Esophagus (tissue), 2 donors: ENCODE measurements around the gene NR4A1. TPM values are rescaled to one million over a fixed set of nuclear protein-coding genes. Genes with fewer than 3 reads are reported as not detected.

Experiments
- H3K27ac ChIP-seq, 2 donors: one replicate each; pipeline ENCODE4 v1.5.1; 2013; ENCODE audit warnings: low read depth in 2 of 2, mild to moderate bottlenecking in 2 of 2, inconsistent platforms in 1 of 2, low read length in 1 of 2, moderate library complexity in 1 of 2
- H3K27me3 ChIP-seq, 2 donors: one replicate each; pipeline ENCODE4 v1.6.1; 2013; ENCODE audit warnings: low read length in 2 of 2, control low read depth in 1 of 2, mild to moderate bottlenecking in 1 of 2; ENCODE audit not compliant: insufficient read depth in 2 of 2, control insufficient read depth in 1 of 2
- H3K36me3 ChIP-seq, 2 donors: one replicate each; pipeline ENCODE4 v1.6.1; 2013; ENCODE audit warnings: low read length in 1 of 2; ENCODE audit not compliant: control insufficient read depth in 2 of 2, insufficient read depth in 2 of 2
- H3K4me1 ChIP-seq, 2 donors: one replicate each; pipeline ENCODE4 v1.6.1; 2013; ENCODE audit warnings: low read length in 1 of 2; ENCODE audit not compliant: control insufficient read depth in 2 of 2, insufficient read depth in 2 of 2
- H3K4me3 ChIP-seq, 2 donors: one replicate each; pipeline ENCODE4 v1.5.1; 2013; ENCODE audit warnings: low read length in 2 of 2, mild to moderate bottlenecking in 2 of 2, low read depth in 1 of 2, moderate library complexity in 1 of 2
- H3K9me3 ChIP-seq, 2 donors: one replicate each; pipeline ENCODE4 v1.6.1; 2013; ENCODE audit warnings: mild to moderate bottlenecking in 2 of 2, low read depth in 1 of 2, low read length in 1 of 2, moderate library complexity in 1 of 2; ENCODE audit not compliant: control insufficient read depth in 2 of 2, insufficient read depth in 1 of 2
- WGBS, 2 donors: extraction: QIAGEN DNeasy Blood & Tissue Kit; methylation state at CpG; one replicate each; pipeline ENCODE4 v1.1.7; 2013; 5-methylcytosine and 5-hydroxymethylcytosine counted together
- polyA plus RNA-seq, 2 donors: library from polyadenylated mRNA; stranded (reverse); fragments of 200-250 nt; gene quantifications; one replicate each; pipeline ENCODE4 v1.2.3, GENCODE V29; 2013
- donor health status: healthy with polysubstance abuse.
- donor health status: Bipolar disorder and iron deficiency.

NR4A1 gene
- polyA plus RNA-seq, 2 donors = 6.3 to 10.6 TPM

GRCh38 chr12:52063082-52063924 is 12.1 kb downstream of the NR4A1 start:
- Histone ChIP-seq H3K27me3 (no peaks in the 10 kb centered on the region), H3K36me3 (peaks cover 0 to 4% of the 10 kb centered on the region in 2 donors), H3K9me3 (no peaks in the 10 kb centered on the region), H3K4me1 (peaks cover 0 to 3% of the 10 kb centered on the region in 2 donors), H3K27ac (peak overlapping the region in 1 of 2 donors; percentile 37), H3K4me3 (no peak overlapping the region)
- 77 to 81% methylated on average over 20 of the region's 20 CpGs for WGBS, 2 donors

DNA sequence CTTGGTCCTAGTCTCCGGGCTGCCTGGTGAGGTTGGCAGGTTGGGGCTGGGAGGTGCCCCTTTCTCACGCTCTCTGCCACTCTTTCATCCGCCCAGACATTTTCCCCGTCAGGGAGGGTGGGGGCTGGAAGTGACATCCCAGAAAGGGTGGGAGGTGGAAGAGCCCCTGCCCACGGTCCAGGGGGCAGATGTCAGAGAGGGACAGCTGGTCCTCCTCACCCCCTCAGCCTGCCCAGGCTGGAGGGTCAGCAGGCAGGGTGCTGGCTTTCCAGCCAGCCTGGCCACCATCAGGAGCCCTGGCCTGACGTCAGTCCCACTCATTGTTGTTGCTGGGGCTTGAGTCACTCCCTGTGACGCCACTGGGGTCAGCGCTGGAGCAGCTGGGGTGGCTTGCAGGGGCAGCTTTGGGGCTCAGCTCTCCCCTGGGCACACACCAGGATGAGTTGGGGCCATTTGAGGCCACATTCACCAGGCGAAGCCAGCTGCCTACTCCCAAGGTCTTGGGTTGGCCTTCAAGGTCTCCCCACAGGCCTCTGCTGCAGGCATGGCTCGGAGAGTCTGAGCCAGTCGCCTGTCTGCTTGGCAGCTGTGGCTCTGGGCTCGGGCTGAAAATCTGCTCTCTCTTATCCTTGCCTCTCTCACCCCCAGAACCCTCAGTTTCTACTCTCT is 12.9 kb downstream of the NR4A1 start:
- no peak overlapping the region for H3K4me3 ChIP-seq
- peak overlapping the region in 1 of 2 donors; percentile 37 for H3K27ac ChIP-seq
- H3K36me3 ChIP-seq = no peaks in the 10 kb centered on the region
- peaks cover 0 to 3% of the 10 kb centered on the region in 2 donors for H3K4me1 ChIP-seq
- no peaks in the 10 kb centered on the region for H3K27me3 ChIP-seq
- H3K9me3 ChIP-seq = no peaks in the 10 kb centered on the region
- WGBS, 2 donors = 60 to 64% methylated on average over 12 of the region's 12 CpGs

DNA sequence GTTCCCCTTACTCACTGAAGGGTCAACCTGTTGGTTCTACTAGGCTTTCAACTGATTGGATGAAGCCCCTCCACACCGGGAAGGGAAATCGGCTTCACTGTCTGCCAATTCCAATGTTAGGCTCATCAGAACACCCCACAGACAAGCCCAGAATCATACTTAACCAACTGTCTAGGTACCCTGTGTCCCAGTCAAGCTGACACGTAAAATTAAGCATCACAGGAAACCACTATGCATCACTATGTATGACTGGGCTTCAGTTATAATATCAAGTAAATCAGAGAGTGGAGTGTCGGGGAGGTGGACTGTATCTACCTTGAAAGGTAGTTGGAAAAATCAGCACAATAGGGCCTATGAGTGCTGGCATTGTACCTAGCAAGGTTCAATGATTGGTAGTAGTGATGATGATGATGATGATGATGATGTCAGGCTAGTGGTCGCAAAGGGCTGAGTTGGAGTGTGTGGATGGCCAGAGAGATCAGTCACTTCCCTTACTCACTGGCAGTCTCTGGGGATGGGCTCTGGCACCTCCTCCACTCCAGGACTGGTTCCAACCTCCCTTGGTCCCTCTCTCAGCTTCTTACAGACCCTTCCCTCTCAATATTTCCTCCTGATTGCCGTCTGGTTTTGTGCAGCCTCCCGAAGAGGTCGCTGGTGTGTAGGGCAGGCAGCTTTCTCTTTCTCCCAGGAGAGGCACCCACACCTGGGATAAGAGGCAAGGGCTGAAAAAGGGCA is 15.3 kb downstream of the NR4A1 start:
- H3K4me1 ChIP-seq = peaks cover 0 to 12% of the 10 kb centered on the region in 2 donors
- H3K4me3 ChIP-seq = no peak overlapping the region
- 63 to 67% methylated on average over 8 of the region's 8 CpGs for WGBS, 2 donors

DNA sequence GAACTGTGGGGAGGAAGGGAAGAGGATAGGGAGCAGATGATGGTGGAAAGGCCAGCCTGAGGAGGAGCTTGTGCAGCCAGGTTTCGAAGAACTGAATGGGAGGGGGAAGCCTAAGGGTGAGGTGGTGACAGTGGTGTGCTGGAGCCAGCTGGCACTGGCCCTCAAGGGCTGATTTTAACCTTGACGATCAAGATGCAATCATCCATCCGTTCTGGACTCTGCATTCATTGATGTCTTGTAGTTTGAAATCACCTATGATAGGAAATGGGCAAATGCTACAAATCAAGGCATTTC is 15.8 kb downstream of the NR4A1 start:
- peaks cover 0 to 12% of the 10 kb centered on the region in 2 donors for H3K4me1 ChIP-seq
- 35 to 47% methylated on average over 3 of the region's 3 CpGs for WGBS, 2 donors

More for the DNA sequence above, 15.3 kb downstream of the NR4A1 start:
- no peaks in the 10 kb centered on the region for H3K9me3 ChIP-seq
- no peak overlapping the region for H3K27ac ChIP-seq
- no peaks in the 10 kb centered on the region for H3K36me3 ChIP-seq
- no peaks in the 10 kb centered on the region for H3K27me3 ChIP-seq

GRCh38 chr12:52069327-52070184 is 18.3 kb downstream of the NR4A1 start, which contains the start of gene ATG101:
TSS of gene ATG101 (plus strand) at chr12:52069978. CDS start at chr12:52073651, 3,673 bp downstream.
- Histone ChIP-seq H3K36me3 (peaks cover 0 to 10% of the 10 kb centered on the region in 2 donors), H3K4me1 (peaks cover 0 to 11% of the 10 kb centered on the region in 2 donors), H3K4me3 (peak within 1 kb of the TSS; percentile 77 to 84), H3K27ac (peak within 1 kb of the TSS; percentile 79 to 89), H3K9me3 (no peaks in the 10 kb centered on the region), H3K27me3 (no peaks in the 10 kb centered on the region)
- WGBS, 2 donors = 1% methylated on average over 57 to 60 of the region's 60 CpGs

More for the DNA sequence above, 15.8 kb downstream of the NR4A1 start:
- no peaks in the 10 kb centered on the region for H3K9me3 ChIP-seq
- no peak overlapping the region for H3K27ac ChIP-seq
- no peaks in the 10 kb centered on the region for H3K36me3 ChIP-seq
- H3K4me3 ChIP-seq = no peak overlapping the region
- no peaks in the 10 kb centered on the region for H3K27me3 ChIP-seq

DNA sequence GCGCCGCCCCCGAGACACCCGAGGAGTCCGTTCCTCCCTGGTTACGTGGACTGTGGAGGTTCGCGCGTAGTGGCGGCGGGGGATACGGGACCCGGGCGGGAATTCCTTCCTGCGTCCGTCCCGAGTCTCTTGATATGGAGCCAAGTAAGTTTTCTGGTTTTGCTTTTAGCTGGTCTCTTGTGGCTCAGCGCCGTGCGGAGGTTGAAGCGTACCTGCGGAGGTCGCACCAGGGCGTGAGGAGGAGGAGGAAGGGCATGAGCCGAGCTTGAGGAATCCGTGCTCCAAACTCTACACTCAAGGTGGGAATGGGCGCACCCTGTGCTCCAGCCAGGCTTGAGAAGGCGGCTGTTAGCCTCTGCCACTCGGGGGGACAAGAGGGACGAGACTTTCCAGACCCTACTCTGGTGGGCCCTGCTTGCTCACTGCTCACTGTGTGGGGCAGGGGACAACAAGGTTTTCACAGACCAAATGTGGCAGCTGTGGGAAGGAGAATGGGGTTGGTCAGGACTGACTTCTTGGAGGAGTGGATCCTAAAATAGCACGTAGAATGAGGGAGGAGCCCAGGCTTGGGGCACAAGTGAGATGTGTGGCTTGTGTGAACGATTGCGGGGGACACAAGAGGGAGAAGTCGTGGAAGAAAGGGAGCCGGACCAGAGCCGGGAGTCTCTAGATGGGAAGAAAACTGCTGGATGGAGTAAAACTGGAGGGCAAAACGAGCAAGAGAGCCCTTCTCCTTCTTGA is 19.1 kb downstream of the NR4A1 start:
- H3K4me1 ChIP-seq = peaks cover 0 to 11% of the 10 kb centered on the region in 2 donors
- H3K9me3 ChIP-seq = no peaks in the 10 kb centered on the region
- 3 to 4% methylated on average over 37 of the region's 37 CpGs for WGBS, 2 donors
- peaks cover 0 to 16% of the 10 kb centered on the region in 2 donors for H3K36me3 ChIP-seq
- H3K4me3 ChIP-seq = peak overlapping the region; percentile 77 to 84
- H3K27ac ChIP-seq = peak overlapping the region; percentile 79 to 89
- no peaks in the 10 kb centered on the region for H3K27me3 ChIP-seq

- Histone ChIP-seq H3K27ac (no peak overlapping the region), H3K27me3 (no peaks in the 10 kb centered on the region), H3K4me1 (peaks cover 0 to 11% of the 10 kb centered on the region in 2 donors), H3K9me3 (no peaks in the 10 kb centered on the region), H3K4me3 (no peak overlapping the region), H3K36me3 (peaks cover 4 to 34% of the 10 kb centered on the region in 2 donors)
- WGBS, 2 donors = 75 to 78% methylated on average over 23 of the region's 23 CpGs
These were observed 22.5 kb downstream of the NR4A1 start for GRCh38 chr12:52073531-52074381.
